ENCODE results near the gene CD83. TPM values are rescaled to one million over a fixed set of nuclear protein-coding genes. Genes with fewer than 3 reads are reported as not detected.

Gene CD83
- total and polyA plus RNA-seq, 9 of the 15 experiments (the other 6 are each of a cell fraction or from before 2014, with no cell fraction given) = 2.5 to 4.1 (median 3.4) TPM

DNA sequence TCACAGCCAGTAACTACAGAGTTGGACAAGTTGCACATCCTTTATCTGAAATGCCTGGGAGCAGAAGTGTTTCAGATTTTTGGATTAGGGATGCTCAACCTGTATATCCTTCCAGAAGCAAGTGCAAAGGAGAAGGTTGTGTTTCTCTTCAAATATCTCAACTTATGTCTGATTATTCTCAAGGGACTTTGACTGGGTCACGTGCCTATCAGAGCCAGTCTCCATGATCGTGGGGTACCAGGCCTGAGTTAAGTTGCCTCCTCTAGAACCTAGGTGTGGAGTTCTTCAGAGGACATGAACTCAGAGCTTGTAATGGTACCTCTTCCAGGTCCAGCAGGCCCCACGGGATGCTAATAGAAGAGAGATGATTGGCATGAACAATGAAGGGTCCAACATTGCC, 7.8 kb downstream of the CD83 start:
- in situ Hi-C loops (cut with MboI) (no loop called here), intact Hi-C loops (cut with micrococcal nuclease) (loop anchor here (5.0 kb wide), 1 partner anchor 218 kb away; no protein-coding TSS in a partner anchor)
- Histone ChIP-seq H3K27ac (ENCODE audit: extremely low read depth, low read depth, low read length) (no peak overlapping the region), H2AFZ (ENCODE audit: low read depth, low read length) (no peak overlapping the region), H3K4me2 (ENCODE audit: insufficient read depth, low read length) (no peak overlapping the region), H3K9me3 (replicated peaks; ENCODE audit: control insufficient read depth, insufficient read depth, low read depth, low read length) (no peaks in the 10 kb centered on the region), H3K36me3 (ENCODE audit: control insufficient read depth, insufficient read depth, low read length) (no peaks in the 10 kb centered on the region), H3K79me2 (ENCODE audit: control insufficient read depth, insufficient read depth, low read length) (no peaks in the 10 kb centered on the region), H3K27me3 (ENCODE audit: control insufficient read depth in 2 of 2, insufficient read depth in 2 of 2, low read length in 2 of 2) (no peaks in the 10 kb centered on the region), H4K20me1 (replicated peaks; ENCODE audit: control insufficient read depth, insufficient read depth, low read length) (no peaks in the 10 kb centered on the region), H3K4me3 (no peak overlapping the region), H3K9ac (ENCODE audit: insufficient read depth in 1 of 2, low read depth in 2 of 2, low read length in 2 of 2) (no peak overlapping the region), H3K4me1 (replicated peaks in 1 of 2; ENCODE audit: control insufficient read depth in 2 of 2, insufficient read depth in 2 of 2, low read length in 2 of 2) (peaks cover 4 to 11% of the 10 kb centered on the region in 2 experiments; a peak in 2 of 5 replicates), H3K9me1 (ENCODE audit: control insufficient read depth, insufficient read depth, low read length) (no peaks in the 10 kb centered on the region)
- WGBS (ENCODE audit: insufficient coverage, low coverage, missing lambda C conversion rate) = 21% methylated on average over 3 of the region's 3 CpGs
- TF ChIP-seq NR2F6 (CRISPR knock-in tag; IDR thresholded peaks at IDR 0.05) = no peak
- TF ChIP-seq, protein P1, sequence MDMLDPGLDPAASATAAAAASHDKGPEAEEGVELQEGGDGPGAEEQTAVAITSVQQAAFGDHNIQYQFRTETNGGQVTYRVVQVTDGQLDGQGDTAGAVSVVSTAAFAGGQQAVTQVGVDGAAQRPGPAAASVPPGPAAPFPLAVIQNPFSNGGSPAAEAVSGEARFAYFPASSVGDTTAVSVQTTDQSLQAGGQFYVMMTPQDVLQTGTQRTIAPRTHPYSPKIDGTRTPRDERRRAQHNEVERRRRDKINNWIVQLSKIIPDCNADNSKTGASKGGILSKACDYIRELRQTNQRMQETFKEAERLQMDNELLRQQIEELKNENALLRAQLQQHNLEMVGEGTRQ (CRISPR knock-in tag; IDR thresholded peaks at IDR 0.05) = 0 out of 2 replicates have a peak, but pooled peaks have one; percentile 3
- no peak for TF ChIP-seq DMBX1 (CRISPR knock-in tag; IDR thresholded peaks at IDR 0.05; ENCODE audit: borderline replicate concordance)
- TF ChIP-seq ZNF143 (CRISPR knock-in tag; IDR thresholded peaks at IDR 0.05) = no peak
- ATAC-seq (no peak), DNase-seq (ENCODE audit: extremely low read depth in 1 of 4, low spot score in 3 of 4) (no peak), FAIRE-seq (no peak)
- no TSS peak for BruUV-seq (replicated peaks)
- ChIA-PET CTCF (ENCODE audit: low intra/inter-chr PET ratio) (no interaction called here), POLR2A (interaction anchor here (1.9 kb wide), 1 partner anchor 10 kb away, joined by 7 read pairs; no protein-coding TSS in a partner anchor)

- in situ Hi-C loops (cut with MboI) (no loop called here), intact Hi-C loops (cut with micrococcal nuclease) (loop anchor here (5.0 kb wide), 1 partner anchor 219 kb away; no protein-coding TSS in a partner anchor)
- no peak for FAIRE-seq
- Histone ChIP-seq H3K36me3 (ENCODE audit: control insufficient read depth, insufficient read depth, low read length) (no peaks in the 10 kb centered on the region), H2AFZ (ENCODE audit: low read depth, low read length) (no peak overlapping the region), H3K4me2 (ENCODE audit: insufficient read depth, low read length) (no peak overlapping the region), H3K9ac (ENCODE audit: insufficient read depth in 1 of 2, low read depth in 2 of 2, low read length in 2 of 2) (no peak overlapping the region), H3K27me3 (ENCODE audit: control insufficient read depth in 2 of 2, insufficient read depth in 2 of 2, low read length in 2 of 2) (no peaks in the 10 kb centered on the region), H4K20me1 (replicated peaks; ENCODE audit: control insufficient read depth, insufficient read depth, low read length) (no peaks in the 10 kb centered on the region), H3K79me2 (ENCODE audit: control insufficient read depth, insufficient read depth, low read length) (no peaks in the 10 kb centered on the region), H3K9me3 (replicated peaks; ENCODE audit: control insufficient read depth, insufficient read depth, low read depth, low read length) (no peaks in the 10 kb centered on the region), H3K9me1 (ENCODE audit: control insufficient read depth, insufficient read depth, low read length) (no peaks in the 10 kb centered on the region), H3K27ac (ENCODE audit: extremely low read depth, low read depth, low read length) (no peak overlapping the region), H3K4me3 (no peak overlapping the region), H3K4me1 (replicated peaks in 1 of 2; ENCODE audit: control insufficient read depth in 2 of 2, insufficient read depth in 2 of 2, low read length in 2 of 2) (peaks cover 4 to 11% of the 10 kb centered on the region in 2 experiments; a peak in 2 of 5 replicates)
- DNase-seq (ENCODE audit: extremely low read depth in 1 of 4, low spot score in 3 of 4) = no peak
- no peak for ATAC-seq
- BruUV-seq (replicated peaks) = no TSS peak
- 49% methylated on average over 5 of the region's 5 CpGs for WGBS (ENCODE audit: insufficient coverage, low coverage, missing lambda C conversion rate)
- TF ChIP-seq SMAD4 (CRISPR knock-in tag; conservative IDR thresholded peaks at IDR 0.05) (no peak), ERF (CRISPR knock-in tag; IDR thresholded peaks at IDR 0.05) (no peak), RFX1 (IDR thresholded peaks at IDR 0.05) (no peak), ZBTB1 (CRISPR knock-in tag; IDR thresholded peaks at IDR 0.05; ENCODE audit: borderline replicate concordance, low read depth) (no peak), PHF8 (IDR thresholded peaks at IDR 0.05; ENCODE audit: borderline replicate concordance, low read length) (no peak), CBFA2T2 (conservative IDR thresholded peaks at IDR 0.05) (no peak), THAP12 (CRISPR knock-in tag; IDR thresholded peaks at IDR 0.05) (no peak)
- CTCF ChIA-PET (ENCODE audit: low intra/inter-chr PET ratio) = no interaction called here
- POLR2A ChIA-PET = interaction anchor here (1.1 to 1.9 kb wide), 2 partner anchors 9 to 16 kb away, joined by 5 to 7 read pairs; no protein-coding TSS in a partner anchor
Measured at GRCh38 chr6:14126191-14126590, 8.6 kb downstream of the CD83 start.

Measured in K562 (cell line).